Skeletal muscle satellite cell (primary cell): ENCODE data around the gene FURIN.
A peak's percentile ranks its signal among the peaks of the same experiment; 100 is the strongest.

Source experiments
- H3K27me3 ChIP-seq: 2 replicates; pipeline ENCODE4 v1.7.0; 2013; ENCODE audit warnings: low read length; ENCODE audit not compliant: control insufficient read depth, insufficient read depth
- H3K36me3 ChIP-seq: 2 replicates; pipeline ENCODE4 v1.7.0; 2013; ENCODE audit warnings: mild to moderate bottlenecking, control low read depth, low read length; ENCODE audit not compliant: insufficient read depth
- H3K4me1 ChIP-seq: 2 replicates; pipeline ENCODE4 v1.7.0; 2013; ENCODE audit warnings: low read length; ENCODE audit not compliant: control insufficient read depth, insufficient read depth
- H3K4me2 ChIP-seq: 2 replicates; pipeline ENCODE4 v1.7.0; 2013; ENCODE audit warnings: mild to moderate bottlenecking, low read length
- H3K4me3 ChIP-seq: 2 replicates; pipeline ENCODE4 v1.7.0; 2013; ENCODE audit warnings: low read length
- H3K9ac ChIP-seq: 2 replicates; pipeline ENCODE4 v1.7.0; 2013; ENCODE audit warnings: mild to moderate bottlenecking, low read depth, low read length, moderate library complexity
- H3K9me3 ChIP-seq: replicated peaks from 2 replicates; pipeline ENCODE4 v1.7.0; 2013; ENCODE audit warnings: mild to moderate bottlenecking, control low read depth, low read length

FURIN gene

DNA sequence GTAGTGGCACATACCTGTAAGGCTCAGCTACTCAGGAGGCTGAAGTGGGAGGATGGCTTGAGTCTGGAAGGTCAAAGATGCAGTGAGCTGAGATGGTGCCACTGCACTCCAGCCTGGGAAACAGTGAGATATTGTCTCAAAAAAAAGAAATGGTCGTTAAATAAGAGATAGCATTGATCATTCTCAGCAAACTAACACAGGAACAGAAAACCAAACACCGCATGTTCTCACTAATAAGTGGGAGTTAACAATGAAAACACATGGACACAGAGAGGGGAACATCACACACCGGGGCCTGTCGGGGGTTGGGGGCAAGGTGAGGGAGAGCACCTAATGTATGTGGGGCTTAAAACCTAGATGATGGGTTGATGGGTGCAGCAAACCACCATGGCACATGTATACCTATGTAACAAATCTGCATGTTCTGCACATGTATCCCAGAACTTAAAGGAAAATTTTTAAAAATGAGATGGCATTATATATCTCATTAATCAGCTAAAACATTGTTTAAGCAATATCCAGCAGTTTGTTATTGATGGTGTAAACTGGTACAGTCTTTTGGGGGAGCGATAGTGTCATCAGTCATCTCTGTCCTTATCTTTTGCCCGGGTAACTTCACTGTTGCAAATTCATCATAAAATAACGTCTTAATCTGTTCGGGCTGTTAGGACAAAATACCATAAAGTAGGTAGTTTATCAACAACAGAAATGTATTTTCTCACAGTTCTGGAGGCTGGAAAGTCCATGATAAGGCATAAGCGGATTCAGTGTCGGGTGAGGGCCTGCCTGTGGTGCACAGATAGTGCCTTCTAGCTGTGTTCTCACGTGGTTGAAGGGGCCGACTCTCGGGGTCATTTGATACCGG is 33.0 kb downstream of the FURIN start:
- Histone ChIP-seq H3K27me3 (no peaks in the 10 kb centered on the region), H3K9ac (peak overlapping the region; percentile 87), H3K4me3 (peak overlapping the region; percentile 87), H3K4me1 (peaks cover 14% of the 10 kb centered on the region), H3K9me3 (no peaks in the 10 kb centered on the region), H3K36me3 (peaks cover 12% of the 10 kb centered on the region), H3K4me2 (peak overlapping the region; percentile 96)

DNA sequence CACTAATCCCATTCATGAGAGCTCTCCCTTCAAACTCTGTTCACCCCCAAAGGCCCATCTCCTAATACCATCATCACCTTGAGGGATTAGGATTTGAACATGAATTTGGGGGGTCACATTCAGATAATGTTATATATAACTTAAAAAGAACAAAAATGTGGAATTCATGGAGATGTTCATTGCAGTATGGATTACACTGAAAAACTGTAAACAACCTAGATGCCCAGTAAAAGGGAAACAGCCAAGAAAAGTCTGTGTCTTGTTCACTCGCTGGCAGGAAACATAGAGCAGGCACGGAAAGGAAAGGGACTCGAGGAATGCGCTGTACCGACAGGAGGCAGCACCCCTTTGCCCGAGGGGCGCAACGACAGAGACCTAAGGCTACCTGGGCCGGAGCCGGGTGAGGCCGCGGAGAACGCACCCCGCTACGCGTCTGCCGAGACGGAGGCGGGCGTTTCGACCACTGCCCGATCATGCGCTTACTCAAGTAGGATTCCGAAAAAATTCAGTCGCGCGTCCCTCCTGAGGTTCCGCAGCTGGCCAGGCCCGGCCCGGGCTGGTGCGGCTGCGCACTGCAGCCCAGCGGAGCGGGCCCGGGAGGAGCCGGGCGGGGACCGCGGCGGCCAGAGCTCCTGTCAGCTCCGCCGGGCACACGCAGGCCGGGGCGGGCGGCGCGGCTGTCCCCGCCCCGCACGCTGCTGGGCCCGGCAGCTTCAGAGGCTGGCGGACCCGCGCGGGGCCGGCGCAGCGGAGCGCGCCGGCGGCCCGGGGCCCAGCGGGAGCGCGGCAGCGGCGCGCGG is 33.9 kb downstream of the FURIN start:
- Histone ChIP-seq H3K36me3 (peaks cover 18% of the 10 kb centered on the region), H3K4me3 (peak overlapping the region; percentile 87), H3K9ac (peak overlapping the region; percentile 87), H3K27me3 (no peaks in the 10 kb centered on the region), H3K9me3 (no peaks in the 10 kb centered on the region), H3K4me2 (peak overlapping the region; percentile 96), H3K4me1 (peaks cover 14% of the 10 kb centered on the region)

DNA sequence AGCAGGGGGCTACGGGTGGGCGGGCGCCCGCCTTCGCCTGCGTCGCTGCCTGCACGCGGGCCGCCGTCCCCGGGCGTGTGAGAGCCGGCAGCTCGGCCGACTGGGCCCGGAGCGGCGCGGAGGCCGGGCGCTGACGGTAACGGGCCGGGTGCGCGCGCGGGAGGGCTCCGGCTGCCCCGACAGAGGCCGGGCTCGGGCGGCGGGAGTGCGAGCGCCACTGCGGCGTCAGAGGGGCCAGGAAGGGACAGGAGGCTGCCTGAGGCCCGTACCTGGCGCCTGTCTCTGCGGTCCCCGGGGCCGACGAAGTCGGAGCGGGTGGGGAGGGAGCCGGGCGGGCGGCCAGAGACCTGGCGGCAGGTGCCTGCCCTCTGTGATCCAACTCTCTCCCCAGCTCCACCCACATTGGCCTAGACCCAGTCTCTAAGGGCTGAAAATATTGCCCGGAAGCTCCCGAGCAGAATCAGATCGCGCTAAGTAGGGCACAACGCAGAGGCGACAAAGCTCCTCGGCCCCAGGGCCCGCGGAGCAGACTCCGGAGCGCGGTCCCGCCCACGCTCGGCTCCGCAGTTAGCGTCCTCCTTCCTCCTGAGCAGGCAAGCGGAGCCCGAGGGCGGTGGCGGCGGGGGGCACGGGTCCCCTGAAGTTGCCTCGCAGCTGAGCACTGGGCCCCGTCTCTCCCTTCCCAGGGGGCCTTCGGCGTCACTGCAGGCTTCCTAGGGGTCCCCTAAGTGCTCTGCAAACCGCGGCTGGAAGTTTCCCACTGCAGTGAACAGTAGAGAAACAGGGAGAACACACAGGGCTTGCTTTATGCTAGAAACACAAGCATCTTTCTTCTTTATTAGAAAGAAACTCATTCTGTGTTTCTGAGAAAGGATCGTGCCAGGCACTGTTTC is 34.7 kb downstream of the FURIN start, which contains the start of gene MAN2A2:
MAN2A2 (plus strand) TSS at position 463 of the 893 bp plus-strand sequence. CDS start 906 bp downstream, outside the sequence.
- Histone ChIP-seq H3K4me3 (peak within 1 kb of the TSS; percentile 87), H3K4me2 (peak within 1 kb of the TSS; percentile 96), H3K36me3 (peaks cover 24% of the 10 kb centered on the region)

DNA sequence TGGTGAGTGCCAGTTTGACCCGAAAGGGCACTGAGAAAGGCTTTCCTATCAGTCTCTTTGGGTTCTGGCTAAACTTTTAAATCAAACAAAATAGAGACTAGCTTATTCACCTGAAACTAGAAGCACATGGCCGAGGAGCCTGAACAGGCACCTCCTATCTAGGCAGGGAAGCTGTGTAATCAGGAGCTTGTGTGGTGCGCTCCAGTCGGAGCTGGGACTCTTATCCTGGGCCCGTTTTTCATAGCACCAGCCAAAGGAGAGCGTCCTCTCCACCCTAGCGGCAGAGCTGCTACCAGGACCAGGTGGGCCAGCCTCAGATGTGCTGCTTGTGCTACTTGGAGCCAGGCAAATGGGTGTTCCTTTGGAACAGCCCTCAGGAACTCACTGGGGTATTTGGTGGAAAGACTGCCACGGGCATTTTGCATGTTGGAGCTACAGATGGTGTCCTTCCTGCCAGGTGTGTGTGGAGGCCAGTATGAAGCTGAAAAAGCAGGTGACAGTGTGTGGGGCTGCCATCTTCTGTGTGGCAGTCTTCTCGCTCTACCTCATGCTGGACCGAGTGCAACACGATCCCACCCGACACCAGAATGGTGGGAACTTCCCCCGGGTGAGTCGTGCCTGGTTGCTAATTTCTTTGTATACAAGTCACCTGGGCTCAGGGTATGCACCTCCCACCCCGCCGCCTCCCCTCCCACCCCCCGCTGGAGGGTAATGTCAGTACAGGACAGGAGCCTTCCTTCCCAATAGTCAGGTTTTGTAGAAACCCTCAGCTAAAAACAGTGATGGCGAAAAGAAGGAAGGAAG is 35.5 kb downstream of the FURIN start:
- H3K36me3 ChIP-seq, result peaks cover 24% of the 10 kb centered on the region
- peak overlapping the region; percentile 96 for H3K4me2 ChIP-seq
- H3K4me3 ChIP-seq, result peak overlapping the region; percentile 87
- no peaks in the 10 kb centered on the region for H3K9me3 ChIP-seq
- H3K9ac ChIP-seq, result peak overlapping the region; percentile 54
- H3K4me1 ChIP-seq, result peaks cover 14% of the 10 kb centered on the region
- H3K27me3 ChIP-seq, result no peaks in the 10 kb centered on the region

More for the DNA sequence above, 34.7 kb downstream of the FURIN start, which contains the start of gene MAN2A2:
- no peaks in the 10 kb centered on the region for H3K27me3 ChIP-seq
- H3K9ac ChIP-seq, result peak within 1 kb of the TSS; percentile 87
- peaks cover 14% of the 10 kb centered on the region for H3K4me1 ChIP-seq
- H3K9me3 ChIP-seq, result no peaks in the 10 kb centered on the region

DNA sequence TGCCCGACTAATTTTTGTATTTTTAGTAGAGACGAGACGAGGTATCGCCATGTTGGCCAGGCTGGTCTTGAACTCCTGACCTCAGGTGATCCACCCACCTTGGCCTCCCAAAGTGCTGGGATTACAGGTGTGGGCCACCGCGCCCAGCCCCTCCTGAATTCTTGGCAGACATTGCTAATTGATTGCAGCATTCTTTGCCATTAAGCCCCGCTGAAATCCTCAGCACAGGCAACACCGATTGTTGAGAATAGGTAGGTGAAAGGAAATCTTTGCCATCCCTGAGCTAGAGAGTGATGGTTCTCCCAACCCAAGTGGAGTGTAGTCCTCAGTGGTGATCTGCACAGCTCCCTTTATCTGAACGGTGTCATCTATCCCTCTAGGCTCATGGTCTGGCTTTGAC is 36.4 kb downstream of the FURIN start:
- Histone ChIP-seq H3K4me1 (peaks cover 14% of the 10 kb centered on the region), H3K4me2 (no peak overlapping the region), H3K9me3 (no peaks in the 10 kb centered on the region), H3K9ac (no peak overlapping the region), H3K36me3 (peaks cover 24% of the 10 kb centered on the region), H3K27me3 (no peaks in the 10 kb centered on the region), H3K4me3 (no peak overlapping the region)

DNA sequence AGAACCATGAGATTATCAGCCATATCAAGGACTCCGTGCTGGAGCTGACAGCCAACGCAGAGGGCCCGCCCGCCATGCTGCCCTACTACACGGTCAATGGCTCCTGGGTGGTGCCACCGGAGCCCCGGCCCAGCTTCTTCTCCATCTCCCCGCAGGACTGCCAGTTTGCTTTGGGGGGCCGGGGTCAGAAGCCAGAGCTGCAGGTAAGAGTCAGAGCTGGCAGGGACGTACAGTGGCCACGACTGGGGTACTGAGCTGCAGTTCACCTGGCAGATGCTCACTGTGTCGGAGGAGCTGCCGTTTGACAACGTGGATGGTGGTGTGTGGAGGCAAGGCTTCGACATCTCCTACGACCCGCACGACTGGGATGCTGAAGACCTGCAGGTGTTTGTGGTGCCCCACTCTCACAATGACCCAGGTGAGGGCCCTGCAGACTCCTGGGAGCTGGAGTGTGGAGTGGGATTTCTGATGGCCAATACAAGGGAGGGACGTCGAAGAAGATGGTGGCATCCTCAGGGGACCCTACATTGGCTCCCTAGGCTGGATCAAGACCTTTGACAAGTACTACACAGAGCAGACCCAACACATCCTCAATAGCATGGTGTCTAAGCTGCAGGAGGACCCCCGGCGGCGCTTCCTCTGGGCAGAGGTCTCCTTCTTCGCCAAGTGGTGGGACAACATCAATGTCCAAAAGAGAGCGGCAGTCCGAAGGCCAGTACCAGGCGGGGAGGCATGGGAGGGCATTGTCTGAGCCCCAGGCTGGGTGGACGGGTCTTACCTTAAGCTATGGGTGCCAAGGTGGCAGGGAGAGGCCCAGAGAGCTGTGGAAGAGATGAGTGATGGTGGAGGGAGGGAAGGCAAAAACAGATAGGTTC is 37.2 kb downstream of the FURIN start:
- Histone ChIP-seq H3K4me3 (no peak overlapping the region), H3K9ac (no peak overlapping the region), H3K4me1 (peaks cover 14% of the 10 kb centered on the region), H3K4me2 (no peak overlapping the region), H3K36me3 (peaks cover 24% of the 10 kb centered on the region), H3K9me3 (no peaks in the 10 kb centered on the region), H3K27me3 (no peaks in the 10 kb centered on the region)

DNA sequence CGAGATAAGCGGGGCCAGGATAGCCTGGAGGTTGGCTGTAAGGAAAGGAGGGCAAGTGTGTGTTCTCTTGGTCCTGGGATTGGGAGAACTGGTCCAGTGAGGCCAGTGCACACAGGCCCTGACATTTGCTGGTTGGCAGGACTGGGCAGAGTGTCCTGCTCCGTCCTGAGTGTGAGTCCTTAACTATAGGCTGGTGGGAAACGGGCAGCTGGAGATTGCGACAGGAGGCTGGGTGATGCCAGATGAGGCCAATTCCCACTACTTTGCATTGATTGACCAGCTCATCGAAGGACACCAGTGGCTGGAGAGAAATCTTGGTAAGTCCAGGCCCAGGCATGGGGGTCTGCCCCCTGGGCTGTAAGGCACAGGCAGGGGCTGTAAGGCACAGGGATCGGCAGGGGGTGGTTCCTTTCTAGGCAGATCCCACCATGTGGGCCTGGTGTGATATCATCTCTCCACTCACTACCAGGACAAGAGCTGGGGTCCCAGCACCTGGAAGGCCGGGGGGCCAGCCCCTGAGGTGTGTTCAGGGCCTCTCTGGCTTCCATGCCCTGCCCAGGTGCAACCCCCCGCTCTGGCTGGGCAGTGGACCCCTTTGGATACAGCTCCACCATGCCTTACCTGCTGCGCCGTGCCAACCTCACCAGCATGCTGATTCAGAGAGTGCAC is 37.9 kb downstream of the FURIN start:
- H3K4me1 ChIP-seq, result peaks cover 14% of the 10 kb centered on the region
- no peak overlapping the region for H3K4me3 ChIP-seq
- peaks cover 27% of the 10 kb centered on the region for H3K36me3 ChIP-seq

DNA sequence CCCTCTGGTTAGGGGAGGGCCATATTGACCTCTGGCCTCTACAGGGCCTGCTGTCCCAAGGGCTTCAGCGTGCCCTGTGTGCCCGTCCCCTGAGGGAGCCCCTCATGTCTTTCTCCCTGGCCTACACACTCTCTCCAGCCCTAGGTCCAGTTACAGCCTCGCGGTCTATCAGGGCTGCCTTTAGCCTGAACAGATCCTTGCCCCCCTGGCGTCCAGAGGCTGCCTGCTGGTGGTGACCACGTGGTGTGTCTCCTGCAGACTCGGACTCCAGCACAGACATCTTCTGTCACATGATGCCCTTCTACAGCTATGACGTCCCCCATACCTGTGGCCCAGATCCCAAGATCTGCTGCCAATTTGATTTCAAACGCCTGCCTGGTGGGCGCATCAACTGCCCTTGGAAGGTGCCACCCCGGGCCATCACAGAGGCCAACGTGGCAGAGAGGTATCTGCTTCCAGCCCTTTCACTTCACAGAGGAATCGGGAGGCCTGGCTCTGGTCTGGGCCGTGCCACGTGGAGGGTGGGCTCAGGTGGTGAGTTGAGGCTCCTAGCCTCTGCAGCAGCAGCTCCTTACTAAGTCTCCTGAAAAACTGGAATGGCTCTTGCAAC is 38.8 kb downstream of the FURIN start:
- Histone ChIP-seq H3K4me1 (peaks cover 8% of the 10 kb centered on the region), H3K9ac (no peak overlapping the region), H3K4me2 (no peak overlapping the region), H3K9me3 (no peaks in the 10 kb centered on the region), H3K4me3 (no peak overlapping the region), H3K36me3 (peaks cover 32% of the 10 kb centered on the region), H3K27me3 (no peaks in the 10 kb centered on the region)

More for the DNA sequence above, 37.9 kb downstream of the FURIN start:
- H3K4me2 ChIP-seq, result no peak overlapping the region
- H3K9me3 ChIP-seq, result no peaks in the 10 kb centered on the region
- H3K9ac ChIP-seq, result no peak overlapping the region
- H3K27me3 ChIP-seq, result no peaks in the 10 kb centered on the region

DNA sequence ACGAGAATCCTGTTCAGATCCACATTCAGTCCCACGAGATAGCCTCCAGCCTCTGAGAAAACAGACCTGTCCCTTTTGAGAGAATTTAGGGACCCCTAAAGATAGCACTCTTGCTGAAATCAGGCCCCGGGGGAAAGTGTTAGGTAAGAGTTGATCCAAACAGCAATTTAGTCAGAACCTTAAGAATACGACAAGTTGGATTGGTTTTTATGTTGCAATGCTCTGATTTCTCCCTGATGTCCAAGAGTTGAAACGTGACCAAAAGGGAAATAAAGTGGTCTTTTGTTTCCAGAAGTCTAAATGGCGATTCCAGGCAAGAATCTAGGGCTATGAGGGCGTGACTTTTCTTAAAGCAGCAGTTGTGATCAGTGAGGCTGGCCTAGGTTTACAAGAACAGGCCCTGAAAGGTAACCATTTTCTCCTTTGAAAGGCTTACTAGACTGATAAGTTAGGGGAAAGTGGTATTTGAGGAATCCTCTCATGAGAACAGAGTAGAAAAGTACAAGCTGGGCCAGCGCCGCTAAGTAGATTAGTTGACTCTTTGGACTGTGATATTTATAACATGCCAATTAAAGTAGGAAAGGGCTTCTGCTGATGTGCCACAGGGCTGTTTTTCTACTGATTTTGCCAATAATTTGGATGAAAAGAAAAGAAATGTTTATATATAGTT is 39.6 kb downstream of the FURIN start:
- H3K36me3 ChIP-seq, result peaks cover 40% of the 10 kb centered on the region
- no peak overlapping the region for H3K9ac ChIP-seq
- H3K9me3 ChIP-seq, result no peaks in the 10 kb centered on the region
- no peaks in the 10 kb centered on the region for H3K27me3 ChIP-seq
- peaks cover 8% of the 10 kb centered on the region for H3K4me1 ChIP-seq
- H3K4me3 ChIP-seq, result no peak overlapping the region
- H3K4me2 ChIP-seq, result no peak overlapping the region
